Stimulated activated CD8-positive, alpha-beta memory T cell treated with anti-CD3 and anti-CD28 coated beads, Interleukin-7, amount 100 ng/mL, for 24 hours (primary cell): ENCODE data around the gene GJA5.
"Not testable (repeated sequence)": the region's sequence is repeated elsewhere in the genome, so short reads cannot be mapped to it uniquely, and the experiment has no call there.

ENCODE experiments used
- DNase-seq: peaks from one replicate; pipeline ENCODE4 v3.0.0-alpha.2; 2020; ENCODE audit warnings: low read depth

The GJA5 gene

GRCh38 chr1:147762233-147763024, 2.0 kb upstream of the GJA5 start:
- no peak for DNase-seq

GRCh38 chr1:147758379-147759100, 1.9 kb downstream of the GJA5 start:
- no peak for DNase-seq

GRCh38 chr1:147757015-147757990, 3.1 kb downstream of the GJA5 start:
- no peak for DNase-seq

- DNase-seq: no peak
These were observed 4.1 kb downstream of the GJA5 start for GRCh38 chr1:147756341-147756740.

GRCh38 chr1:147754661-147755060, 5.7 kb downstream of the GJA5 start:
- DNase-seq: no peak

GRCh38 chr1:147753081-147753480, 7.3 kb downstream of the GJA5 start:
- DNase-seq: no peak

GRCh38 chr1:147752511-147752910, 7.9 kb downstream of the GJA5 start:
- DNase-seq: no peak

GRCh38 chr1:147751346-147751745, 9.1 kb downstream of the GJA5 start:
- no peak for DNase-seq

GRCh38 chr1:147750618-147751217, 9.7 kb downstream of the GJA5 start:
- no peak for DNase-seq

- no peak for DNase-seq
These were observed 10.6 kb downstream of the GJA5 start for GRCh38 chr1:147749792-147750191.

GRCh38 chr1:147748676-147749350, 11.6 kb downstream of the GJA5 start:
- DNase-seq: no peak

- no peak for DNase-seq
These were observed 12.4 kb downstream of the GJA5 start for GRCh38 chr1:147747966-147748365.

GRCh38 chr1:147745271-147745670, 15.1 kb downstream of the GJA5 start:
- DNase-seq: no peak

GRCh38 chr1:147741065-147741464, 19.3 kb downstream of the GJA5 start:
- no peak for DNase-seq

- no peak for DNase-seq
These were observed 20.0 kb downstream of the GJA5 start for GRCh38 chr1:147740391-147740790.

- no peak for DNase-seq
These were observed 21.5 kb downstream of the GJA5 start for GRCh38 chr1:147738739-147739476.

GRCh38 chr1:147738129-147738528, 22.3 kb downstream of the GJA5 start:
- no peak for DNase-seq

- DNase-seq: no peak
These were observed 23.5 kb downstream of the GJA5 start for GRCh38 chr1:147736883-147737282.

GRCh38 chr1:147735423-147735822, 25.0 kb downstream of the GJA5 start:
- no peak for DNase-seq

GRCh38 chr1:147734291-147734841, 26.0 kb downstream of the GJA5 start:
- not testable (repeated sequence) for DNase-seq
